HL-60/S4 (cell line): ENCODE results near the gene CKS1B.

ENCODE experiments used
- in situ Hi-C: fragments of 300-500 bp; cut with MboI; formaldehyde crosslinking; loops from 2 replicates; pipeline ENCODE4 v1.14.3; 2022; ENCODE audit warnings: low sequenced_read_pairs

The CKS1B gene

DNA sequence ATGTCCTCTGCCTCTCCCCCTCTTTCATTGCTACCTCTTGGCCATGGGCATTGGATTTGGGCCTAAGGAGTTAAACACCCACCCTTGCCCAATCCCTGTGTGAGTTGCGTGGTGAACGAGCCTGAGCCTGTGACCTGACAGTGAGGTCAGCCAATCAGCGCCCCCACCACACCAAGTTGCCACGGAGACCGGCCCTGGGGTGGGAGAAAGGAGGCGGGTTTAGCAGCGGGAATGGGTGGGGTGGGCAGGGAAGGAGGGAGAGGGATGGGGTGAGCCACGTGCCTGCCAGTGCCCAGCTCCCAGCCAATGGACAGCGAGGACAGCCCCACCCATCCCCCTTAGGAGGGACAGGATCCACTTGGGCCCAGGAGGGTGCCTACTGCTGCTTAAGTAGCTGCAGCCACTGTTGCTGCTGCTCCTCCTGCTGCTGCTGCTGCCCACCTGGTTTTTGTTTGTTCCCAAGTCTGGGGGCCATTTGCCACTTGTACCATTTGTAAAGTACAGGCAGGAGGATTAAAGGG is 37.6 kb downstream of the CKS1B start:
- in situ Hi-C loops = no loop called here

DNA sequence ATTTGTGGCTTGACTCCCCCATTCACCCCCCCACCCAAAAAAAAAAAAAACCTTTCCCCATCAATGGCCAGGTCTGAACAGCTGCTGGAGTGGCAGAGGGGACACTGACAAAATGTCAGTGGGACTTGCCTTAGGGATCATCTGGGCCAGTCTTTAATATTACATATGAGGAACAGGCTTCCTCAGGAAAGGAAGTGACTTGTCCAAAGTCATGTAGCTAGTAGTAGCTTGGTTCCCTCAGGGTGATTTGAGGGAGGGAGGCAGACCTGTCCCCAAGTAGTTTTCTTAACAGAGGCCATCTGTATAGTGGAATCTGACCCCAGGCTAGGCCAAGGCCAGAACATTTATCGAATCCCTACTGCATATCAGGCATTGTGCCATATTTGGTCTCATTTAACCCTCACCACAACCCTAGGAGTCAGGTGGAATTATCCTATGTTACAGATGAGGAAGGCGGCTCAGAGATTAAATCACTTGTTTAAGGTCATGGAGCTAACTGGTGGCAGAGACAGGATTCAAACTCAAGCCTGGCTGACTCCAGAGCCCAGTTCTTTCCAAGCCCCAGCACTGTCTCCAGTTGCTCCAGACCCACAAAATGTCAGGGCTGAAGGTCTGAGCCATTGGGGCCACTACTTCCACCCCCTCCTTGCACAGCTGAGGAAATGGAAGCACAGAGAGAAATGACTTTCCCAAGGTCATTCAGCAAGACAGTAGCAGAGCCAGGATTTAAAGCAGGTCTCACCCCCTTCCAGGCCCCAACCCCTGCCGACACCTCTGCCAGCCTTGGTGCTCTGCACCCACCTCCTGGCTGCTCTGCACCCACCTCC is 38.5 kb downstream of the CKS1B start:
- in situ Hi-C loops = no loop called here

DNA sequence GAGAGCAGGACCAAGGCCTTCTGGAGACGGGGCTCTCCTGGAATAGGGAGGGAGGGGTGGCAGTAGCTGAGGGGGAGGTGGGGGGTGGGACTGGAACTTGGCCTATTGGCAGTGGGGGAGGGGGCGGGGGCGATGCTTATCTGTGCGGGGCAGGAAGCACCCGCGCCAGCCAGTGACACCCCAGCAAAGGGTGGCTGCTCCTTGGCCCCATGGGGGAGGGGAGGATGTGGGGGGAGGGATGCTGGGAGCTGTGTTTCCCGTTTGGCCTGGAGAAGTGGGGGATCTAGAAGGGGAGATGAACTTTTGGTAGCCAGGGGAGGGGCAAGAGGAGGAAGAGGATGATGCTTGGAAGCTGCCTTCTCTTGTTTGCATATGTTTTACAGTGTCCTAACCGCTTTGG is 39.2 kb downstream of the CKS1B start:
- in situ Hi-C loops = no loop called here

DNA sequence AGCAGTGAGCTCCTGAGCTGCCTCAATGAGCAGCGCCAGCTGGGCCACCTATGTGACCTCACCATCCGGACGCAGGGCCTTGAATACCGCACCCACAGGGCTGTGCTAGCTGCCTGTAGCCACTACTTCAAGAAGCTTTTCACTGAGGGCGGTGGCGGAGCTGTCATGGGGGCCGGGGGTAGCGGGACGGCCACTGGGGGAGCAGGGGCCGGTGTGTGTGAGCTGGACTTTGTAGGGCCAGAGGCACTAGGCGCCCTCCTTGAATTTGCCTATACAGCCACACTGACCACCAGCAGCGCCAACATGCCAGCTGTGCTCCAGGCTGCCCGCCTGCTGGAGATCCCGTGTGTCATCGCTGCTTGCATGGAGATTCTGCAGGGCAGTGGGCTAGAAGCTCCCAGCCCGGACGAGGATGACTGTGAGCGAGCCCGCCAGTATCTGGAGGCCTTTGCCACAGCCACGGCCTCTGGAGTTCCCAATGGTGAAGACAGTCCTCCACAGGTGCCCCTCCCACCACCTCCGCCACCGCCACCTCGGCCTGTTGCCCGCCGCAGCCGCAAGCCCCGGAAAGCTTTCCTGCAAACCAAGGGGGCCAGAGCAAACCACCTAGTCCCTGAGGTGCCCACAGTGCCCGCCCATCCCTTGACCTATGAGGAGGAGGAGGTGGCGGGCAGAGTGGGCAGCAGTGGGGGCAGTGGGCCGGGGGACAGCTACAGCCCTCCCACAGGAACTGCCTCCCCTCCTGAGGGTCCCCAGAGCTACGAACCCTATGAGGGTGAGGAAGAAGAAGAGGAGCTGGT is 40.4 kb downstream of the CKS1B start:
- in situ Hi-C loops = no loop called here

- in situ Hi-C loops = no loop called here
Observed at GRCh38 chr1:155015527-155016230, 41.2 kb downstream of the CKS1B start.

GRCh38 chr1:155016231-155016831 is 41.9 kb downstream of the CKS1B start:
- in situ Hi-C loops = no loop called here

DNA sequence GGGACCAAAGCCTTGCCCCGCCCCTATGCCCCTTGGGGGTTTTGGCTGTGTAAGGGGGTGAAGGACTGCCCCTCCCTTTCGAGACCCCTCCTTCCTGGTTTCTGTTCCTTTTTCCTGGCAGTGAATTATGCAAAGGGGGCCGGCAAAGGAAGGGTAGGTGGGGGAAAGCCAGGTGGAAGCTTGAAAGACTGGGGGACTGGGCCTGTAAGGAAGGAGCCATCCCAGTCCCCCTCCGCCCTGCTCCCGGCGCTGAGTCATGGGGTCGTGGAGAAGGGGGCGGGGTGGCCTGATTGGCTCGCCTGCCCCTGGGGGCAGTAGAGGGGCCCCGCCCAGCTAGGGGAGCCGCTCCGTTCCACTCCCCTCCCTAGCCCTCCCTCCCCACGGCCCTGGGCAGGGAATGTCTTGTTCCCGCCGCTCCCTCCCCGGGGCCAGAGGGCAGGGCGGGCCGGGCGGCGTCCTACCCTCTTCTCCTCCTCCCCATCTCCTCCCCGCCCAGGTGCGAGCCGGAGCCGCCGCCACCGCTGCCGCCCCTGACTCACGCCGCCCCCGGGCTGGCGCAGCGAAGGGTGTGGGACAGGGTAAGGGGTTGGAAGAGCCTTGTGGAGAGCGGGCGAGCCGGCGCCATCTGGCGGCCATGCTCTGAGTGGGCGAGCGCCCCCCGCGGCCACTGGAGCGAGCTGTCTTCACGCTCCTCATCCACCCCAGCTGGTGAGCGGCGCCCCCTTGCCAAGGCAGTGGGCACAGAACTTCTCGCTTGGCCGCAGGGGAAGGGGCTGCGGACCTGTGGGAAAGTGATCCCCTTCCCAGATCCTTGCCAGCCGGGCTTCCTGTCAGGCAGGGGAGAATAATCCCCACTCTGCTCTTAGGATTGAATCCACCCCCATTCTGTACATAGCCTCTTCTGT is 42.8 kb downstream of the CKS1B start:
- in situ Hi-C loops = no loop called here

- in situ Hi-C loops = no loop called here
Observed at GRCh38 chr1:155017946-155018316, 43.5 kb downstream of the CKS1B start.

- in situ Hi-C loops = no loop called here
Observed at GRCh38 chr1:155018617-155019348, 44.3 kb downstream of the CKS1B start.

DNA sequence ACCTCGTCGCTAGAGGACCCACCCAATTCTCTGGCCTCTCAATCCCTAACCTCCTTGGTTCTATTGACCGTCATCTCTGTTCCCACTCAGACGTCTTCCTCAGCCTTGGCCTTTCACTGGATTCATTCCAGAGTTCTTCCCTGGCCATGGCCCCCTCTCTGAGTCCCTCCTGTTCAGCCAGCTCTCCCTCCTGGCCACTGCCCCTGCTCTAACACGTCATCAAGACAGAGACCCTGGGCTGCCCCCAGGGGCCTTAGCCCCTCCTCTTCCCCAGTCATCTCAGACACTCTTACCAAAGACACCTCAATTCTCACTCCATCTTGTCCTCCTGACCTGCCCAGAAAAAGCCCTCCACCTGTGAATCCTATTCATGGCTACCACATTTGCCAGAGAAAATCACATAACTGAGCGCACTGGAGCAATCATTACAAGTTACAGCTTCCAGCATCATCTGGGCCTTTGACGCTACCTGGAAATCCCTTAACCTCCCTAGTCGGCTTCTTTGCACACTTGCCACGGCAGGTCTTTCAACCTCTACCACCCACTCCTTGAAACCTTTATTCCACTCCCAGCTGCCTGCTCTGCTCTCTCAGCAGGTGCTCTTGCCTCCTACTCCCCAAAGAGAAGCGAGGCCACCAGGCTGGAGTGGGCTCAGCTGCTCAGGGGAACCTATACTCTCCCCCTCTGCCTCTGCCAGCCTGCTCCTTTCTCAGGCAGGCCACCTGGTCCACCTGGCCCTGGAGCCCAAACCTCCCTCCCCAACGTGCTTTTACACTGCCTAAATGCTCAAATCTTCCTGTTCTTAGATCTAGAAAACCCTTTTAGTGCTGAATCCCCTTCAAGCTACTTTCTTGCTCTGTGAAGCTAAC is 45.1 kb downstream of the CKS1B start:
- in situ Hi-C loops = no loop called here

GRCh38 chr1:155022136-155022926 is 47.9 kb downstream of the CKS1B start:
- in situ Hi-C loops = no loop called here

DNA sequence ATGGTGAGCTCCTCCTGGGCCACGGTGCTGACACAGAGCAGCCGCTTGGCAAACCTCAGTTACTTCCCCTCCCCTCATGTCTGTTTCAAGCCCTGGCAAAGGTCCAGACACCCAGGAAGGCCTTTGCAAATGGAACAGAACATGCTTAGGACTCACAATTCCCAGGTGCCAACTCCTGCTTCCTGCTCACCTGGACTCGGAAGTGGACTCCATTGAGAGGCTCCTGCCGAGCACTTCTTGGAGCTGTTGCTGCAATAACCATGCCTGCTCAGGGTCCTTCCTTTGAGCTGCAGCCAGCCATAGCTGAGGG is 48.4 kb downstream of the CKS1B start:
- in situ Hi-C loops = no loop called here

- in situ Hi-C loops = no loop called here
Observed at GRCh38 chr1:155023627-155024026, 49.1 kb downstream of the CKS1B start.

GRCh38 chr1:155024315-155024714 is 49.8 kb downstream of the CKS1B start:
- in situ Hi-C loops = no loop called here

DNA sequence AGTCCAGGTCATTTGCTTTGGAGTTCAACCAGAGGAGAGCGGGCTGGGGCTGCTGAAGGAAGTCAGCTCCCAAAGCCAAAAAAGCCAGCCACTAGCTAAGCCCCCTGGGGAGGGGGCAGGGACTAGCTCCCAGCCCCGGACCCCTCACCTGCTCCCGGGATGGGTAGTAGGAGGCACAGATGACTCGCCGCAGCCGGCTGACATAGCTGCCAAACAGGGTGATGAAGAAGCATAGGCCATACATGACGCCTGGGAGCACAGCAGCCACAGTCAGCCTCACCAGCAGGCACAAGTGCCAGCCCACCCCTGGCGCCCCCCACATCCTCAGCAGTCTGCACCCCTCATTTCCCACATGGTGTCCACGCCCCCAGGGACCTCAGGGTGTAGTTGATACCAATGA is 51.7 kb downstream of the CKS1B start:
- in situ Hi-C loops = no loop called here

DNA sequence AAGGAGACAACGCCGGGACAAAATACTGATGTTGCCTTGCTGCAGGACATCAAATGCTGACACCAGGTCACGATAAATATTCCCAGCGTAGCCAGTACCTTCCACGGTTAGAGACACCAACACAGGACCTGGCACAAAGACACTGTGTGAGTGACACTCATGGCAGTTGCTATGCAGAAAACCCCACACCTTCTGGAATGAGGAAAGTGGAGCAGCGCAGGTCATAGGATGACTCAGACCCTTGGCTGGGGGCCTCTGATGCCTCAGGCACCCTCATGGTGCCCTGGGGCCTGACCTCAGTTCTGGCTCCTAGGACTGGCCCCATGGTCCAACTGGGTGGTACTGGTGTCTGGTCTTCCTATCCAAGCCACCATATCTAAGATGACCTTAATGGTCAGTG is 52.1 kb downstream of the CKS1B start:
- in situ Hi-C loops = no loop called here
